ENCODE data around the gene PLXNA4.

Gene PLXNA4

GRCh38 chr7:132609222-132609621 lies 33.0 kb upstream of the PLXNA4 start:
- no peaks in the 10 kb centered on the region for H3K36me3 ChIP-seq (replicated peaks)
- DNase-seq, result no peak
- H3K27ac ChIP-seq, result no peak overlapping the region
- TF ChIP-seq CTCF (IDR thresholded peaks at IDR 0.05; ENCODE audit: low read depth, low read length, missing control alignments), result no peak
- no peak overlapping the region for H3K4me3 ChIP-seq (ENCODE audit: low read depth, low read length)
- in situ Hi-C loops (cut with HindIII; ENCODE audit: low pct_ligation_motif_present, low sequenced_read_pairs), result no loop called here
- no peaks in the 10 kb centered on the region for H3K27me3 ChIP-seq (replicated peaks)

GRCh38 chr7:132608523-132608922 lies 32.3 kb upstream of the PLXNA4 start:
- Histone ChIP-seq H3K36me3 (replicated peaks) (no peaks in the 10 kb centered on the region), H3K4me3 (ENCODE audit: low read depth, low read length) (no peak overlapping the region), H3K27ac (no peak overlapping the region), H3K27me3 (replicated peaks) (no peaks in the 10 kb centered on the region)
- no peak for DNase-seq
- in situ Hi-C loops (cut with HindIII; ENCODE audit: low pct_ligation_motif_present, low sequenced_read_pairs), result no loop called here
- TF ChIP-seq CTCF (IDR thresholded peaks at IDR 0.05; ENCODE audit: low read depth, low read length, missing control alignments), result no peak

- no peak for TF ChIP-seq CTCF (IDR thresholded peaks at IDR 0.05; ENCODE audit: low read depth, low read length, missing control alignments)
- Histone ChIP-seq H3K36me3 (replicated peaks) (no peaks in the 10 kb centered on the region), H3K27me3 (replicated peaks) (no peaks in the 10 kb centered on the region), H3K4me3 (ENCODE audit: low read depth, low read length) (no peak overlapping the region), H3K27ac (no peak overlapping the region)
- no peak for DNase-seq
- in situ Hi-C loops (cut with HindIII; ENCODE audit: low pct_ligation_motif_present, low sequenced_read_pairs), result no loop called here
Measured at GRCh38 chr7:132607656-132608055, 31.4 kb upstream of the PLXNA4 start.

GRCh38 chr7:132604121-132604520 lies 27.9 kb upstream of the PLXNA4 start:
- no peak for DNase-seq
- H3K36me3 ChIP-seq (replicated peaks), result no peaks in the 10 kb centered on the region
- H3K27ac ChIP-seq, result no peak overlapping the region
- H3K27me3 ChIP-seq (replicated peaks), result no peaks in the 10 kb centered on the region
- no peak overlapping the region for H3K4me3 ChIP-seq (ENCODE audit: low read depth, low read length)
- in situ Hi-C loops (cut with HindIII; ENCODE audit: low pct_ligation_motif_present, low sequenced_read_pairs), result no loop called here
- TF ChIP-seq CTCF (IDR thresholded peaks at IDR 0.05; ENCODE audit: low read depth, low read length, missing control alignments), result no peak

GRCh38 chr7:132603220-132603833 lies 27.1 kb upstream of the PLXNA4 start:
- no peak overlapping the region for H3K4me3 ChIP-seq (ENCODE audit: low read depth, low read length)
- no peak overlapping the region for H3K27ac ChIP-seq
- TF ChIP-seq CTCF (IDR thresholded peaks at IDR 0.05; ENCODE audit: low read depth, low read length, missing control alignments), result no peak
- DNase-seq, result no peak
- no peaks in the 10 kb centered on the region for H3K36me3 ChIP-seq (replicated peaks)
- in situ Hi-C loops (cut with HindIII; ENCODE audit: low pct_ligation_motif_present, low sequenced_read_pairs), result no loop called here
- no peaks in the 10 kb centered on the region for H3K27me3 ChIP-seq (replicated peaks)

- in situ Hi-C loops (cut with HindIII; ENCODE audit: low pct_ligation_motif_present, low sequenced_read_pairs), result no loop called here
- no peak for DNase-seq
- no peak for TF ChIP-seq CTCF (IDR thresholded peaks at IDR 0.05; ENCODE audit: low read depth, low read length, missing control alignments)
- H3K27ac ChIP-seq, result no peak overlapping the region
- H3K4me3 ChIP-seq (ENCODE audit: low read depth, low read length), result no peak overlapping the region
- no peaks in the 10 kb centered on the region for H3K27me3 ChIP-seq (replicated peaks)
- no peaks in the 10 kb centered on the region for H3K36me3 ChIP-seq (replicated peaks)
Measured at GRCh38 chr7:132601783-132602182, 25.5 kb upstream of the PLXNA4 start.

Data from brain microvascular endothelial cell (primary cell).